GM12864 (cell line): Measurements from ENCODE around the gene DRC7.

Experiments
- DNase-seq: peaks from one replicate; pipeline ENCODE4 v3.0.0-alpha.2; 2011; ENCODE audit warnings: low read depth
- H3K4me3 ChIP-seq: 2 replicates; pipeline ENCODE4 v1.5.1; 2011; ENCODE audit warnings: mild to moderate bottlenecking, low read depth, low read length, control low read depth
- CTCF ChIP-seq: IDR thresholded peaks from 2 replicates; pipeline ENCODE4 v1.5.1; 2011; ENCODE audit warnings: low read depth, mild to moderate bottlenecking, moderate library complexity, low read length, control low read depth, inconsistent platforms; ENCODE audit errors: missing control alignments

Gene DRC7

GRCh38 chr16:57696240-57696639 lies 1.6 kb downstream of the DRC7 start:
- no peak for TF ChIP-seq CTCF
- H3K4me3 ChIP-seq: no peak overlapping the region
- no peak for DNase-seq

GRCh38 chr16:57697896-57698537 lies 3.4 kb downstream of the DRC7 start:
- H3K4me3 ChIP-seq: no peak overlapping the region
- no peak for DNase-seq

GRCh38 chr16:57698812-57699405 lies 4.3 kb downstream of the DRC7 start:
- TF ChIP-seq CTCF: no peak
- no peak overlapping the region for H3K4me3 ChIP-seq
- no peak for DNase-seq

More at GRCh38 chr16:57697896-57698537, 3.4 kb downstream of the DRC7 start:
- TF ChIP-seq CTCF: no peak

GRCh38 chr16:57699481-57699880 lies 4.9 kb downstream of the DRC7 start:
- no peak for DNase-seq
- TF ChIP-seq CTCF: no peak
- no peak overlapping the region for H3K4me3 ChIP-seq

GRCh38 chr16:57699899-57700298 lies 5.3 kb downstream of the DRC7 start:
- TF ChIP-seq CTCF: no peak
- no peak overlapping the region for H3K4me3 ChIP-seq
- DNase-seq: no peak

GRCh38 chr16:57700781-57701551 lies 6.4 kb downstream of the DRC7 start:
- H3K4me3 ChIP-seq: no peak overlapping the region
- TF ChIP-seq CTCF: no peak
- DNase-seq: no peak
